Measurements from ENCODE around the gene HNRNPL.

- TF ChIP-seq CTCF (conservative IDR thresholded peaks at IDR 0.05 in 1 of 2, IDR thresholded peaks at IDR 0.05 in 1 of 2; ENCODE audit: extremely low read depth in 1 of 2, insufficient read depth in 1 of 2, low read depth in 1 of 2, low read length in 2 of 2): no peak
- TF ChIP-seq EZH2 (IDR thresholded peaks at IDR 0.05; ENCODE audit: borderline replicate concordance, low read length): no peak
Measured at GRCh38 chr19:38836159-38836982, 13.4 kb downstream of the HNRNPL start.

Data from mammary epithelial cell (primary cell).